ENCODE results near the gene ZNF516.

DNA sequence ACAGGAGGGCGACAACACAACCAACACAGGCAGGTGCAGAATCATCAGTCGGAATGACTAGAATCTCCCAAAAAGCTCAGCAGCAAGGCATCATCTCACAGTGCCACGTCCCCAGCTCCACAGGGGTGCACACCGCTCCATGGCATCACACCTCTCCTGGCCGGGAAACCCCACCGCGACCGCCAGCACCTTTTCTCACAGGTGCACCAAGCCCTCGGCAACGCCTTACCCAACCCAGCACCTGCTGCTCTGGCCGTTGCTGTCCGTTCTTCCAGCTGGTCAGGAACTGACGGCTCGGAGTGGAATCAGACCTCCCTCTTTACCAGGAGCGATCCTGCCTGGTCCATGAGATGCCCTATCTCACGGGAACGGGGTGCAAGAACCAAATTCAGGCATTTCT, 61.3 kb downstream of the ZNF516 start:
- TF ChIP-seq CTCF (IDR thresholded peaks at IDR 0.05; ENCODE audit: poor library complexity) (no peak), EZH2 (IDR thresholded peaks at IDR 0.05; ENCODE audit: borderline replicate concordance) (no peak), EZH2phosphoT487 (IDR thresholded peaks at IDR 0.05; ENCODE audit: low read depth, severe bottlenecking, unreplicated experiment) (no peak)

Data from hepatocyte (in vitro differentiated cells).